ENCODE measurements around the gene EHD3.

EHD3 gene

DNA sequence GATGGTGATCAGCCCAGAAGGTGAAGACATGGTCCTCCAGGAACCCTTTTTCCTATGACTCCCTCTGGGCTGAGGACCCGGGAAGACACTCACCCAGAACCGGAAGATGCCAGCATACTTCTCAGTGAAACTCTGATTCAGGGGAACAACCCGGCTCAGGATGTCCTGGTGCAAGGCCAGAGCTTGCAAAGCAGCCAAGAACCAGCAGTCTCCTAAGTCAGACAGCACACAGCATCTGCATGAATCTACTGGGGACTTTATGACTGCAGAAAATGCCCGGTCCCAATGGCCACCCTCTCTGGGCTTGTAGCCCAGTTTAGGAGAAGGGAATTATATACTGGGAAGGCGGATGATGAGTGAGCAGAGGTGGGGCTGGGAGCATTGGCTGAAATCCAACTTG is 31.9 kb upstream of the EHD3 start:
- Histone ChIP-seq H3K4me3 (replicated peaks; ENCODE audit: insufficient read depth, low read length) (no peak overlapping the region), H3K27me3 (ENCODE audit: insufficient read depth, poor library complexity, severe bottlenecking) (no peaks in the 10 kb centered on the region), H3K27ac (replicated peaks) (no peak overlapping the region)
- no peak for DNase-seq (ENCODE audit: low read depth in 1 of 2, low spot score in 1 of 2)
- TF ChIP-seq SPI1 (IDR thresholded peaks at IDR 0.05; ENCODE audit: borderline replicate concordance, low read depth) = no peak
- no peak for TF ChIP-seq GABPA (IDR thresholded peaks at IDR 0.05; ENCODE audit: low read depth)
- TF ChIP-seq, protein P1, sequence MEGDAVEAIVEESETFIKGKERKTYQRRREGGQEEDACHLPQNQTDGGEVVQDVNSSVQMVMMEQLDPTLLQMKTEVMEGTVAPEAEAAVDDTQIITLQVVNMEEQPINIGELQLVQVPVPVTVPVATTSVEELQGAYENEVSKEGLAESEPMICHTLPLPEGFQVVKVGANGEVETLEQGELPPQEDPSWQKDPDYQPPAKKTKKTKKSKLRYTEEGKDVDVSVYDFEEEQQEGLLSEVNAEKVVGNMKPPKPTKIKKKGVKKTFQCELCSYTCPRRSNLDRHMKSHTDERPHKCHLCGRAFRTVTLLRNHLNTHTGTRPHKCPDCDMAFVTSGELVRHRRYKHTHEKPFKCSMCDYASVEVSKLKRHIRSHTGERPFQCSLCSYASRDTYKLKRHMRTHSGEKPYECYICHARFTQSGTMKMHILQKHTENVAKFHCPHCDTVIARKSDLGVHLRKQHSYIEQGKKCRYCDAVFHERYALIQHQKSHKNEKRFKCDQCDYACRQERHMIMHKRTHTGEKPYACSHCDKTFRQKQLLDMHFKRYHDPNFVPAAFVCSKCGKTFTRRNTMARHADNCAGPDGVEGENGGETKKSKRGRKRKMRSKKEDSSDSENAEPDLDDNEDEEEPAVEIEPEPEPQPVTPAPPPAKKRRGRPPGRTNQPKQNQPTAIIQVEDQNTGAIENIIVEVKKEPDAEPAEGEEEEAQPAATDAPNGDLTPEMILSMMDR (IDR thresholded peaks at IDR 0.05; ENCODE audit: insufficient read depth, low read length) = no peak
- TF ChIP-seq POLR2AphosphoS5 (IDR thresholded peaks at IDR 0.05; ENCODE audit: low read depth) = no peak
- TF ChIP-seq, protein P2, sequence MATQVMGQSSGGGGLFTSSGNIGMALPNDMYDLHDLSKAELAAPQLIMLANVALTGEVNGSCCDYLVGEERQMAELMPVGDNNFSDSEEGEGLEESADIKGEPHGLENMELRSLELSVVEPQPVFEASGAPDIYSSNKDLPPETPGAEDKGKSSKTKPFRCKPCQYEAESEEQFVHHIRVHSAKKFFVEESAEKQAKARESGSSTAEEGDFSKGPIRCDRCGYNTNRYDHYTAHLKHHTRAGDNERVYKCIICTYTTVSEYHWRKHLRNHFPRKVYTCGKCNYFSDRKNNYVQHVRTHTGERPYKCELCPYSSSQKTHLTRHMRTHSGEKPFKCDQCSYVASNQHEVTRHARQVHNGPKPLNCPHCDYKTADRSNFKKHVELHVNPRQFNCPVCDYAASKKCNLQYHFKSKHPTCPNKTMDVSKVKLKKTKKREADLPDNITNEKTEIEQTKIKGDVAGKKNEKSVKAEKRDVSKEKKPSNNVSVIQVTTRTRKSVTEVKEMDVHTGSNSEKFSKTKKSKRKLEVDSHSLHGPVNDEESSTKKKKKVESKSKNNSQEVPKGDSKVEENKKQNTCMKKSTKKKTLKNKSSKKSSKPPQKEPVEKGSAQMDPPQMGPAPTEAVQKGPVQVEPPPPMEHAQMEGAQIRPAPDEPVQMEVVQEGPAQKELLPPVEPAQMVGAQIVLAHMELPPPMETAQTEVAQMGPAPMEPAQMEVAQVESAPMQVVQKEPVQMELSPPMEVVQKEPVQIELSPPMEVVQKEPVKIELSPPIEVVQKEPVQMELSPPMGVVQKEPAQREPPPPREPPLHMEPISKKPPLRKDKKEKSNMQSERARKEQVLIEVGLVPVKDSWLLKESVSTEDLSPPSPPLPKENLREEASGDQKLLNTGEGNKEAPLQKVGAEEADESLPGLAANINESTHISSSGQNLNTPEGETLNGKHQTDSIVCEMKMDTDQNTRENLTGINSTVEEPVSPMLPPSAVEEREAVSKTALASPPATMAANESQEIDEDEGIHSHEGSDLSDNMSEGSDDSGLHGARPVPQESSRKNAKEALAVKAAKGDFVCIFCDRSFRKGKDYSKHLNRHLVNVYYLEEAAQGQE (IDR thresholded peaks at IDR 0.05; ENCODE audit: insufficient replicate concordance, low read depth) = no peak

DNA sequence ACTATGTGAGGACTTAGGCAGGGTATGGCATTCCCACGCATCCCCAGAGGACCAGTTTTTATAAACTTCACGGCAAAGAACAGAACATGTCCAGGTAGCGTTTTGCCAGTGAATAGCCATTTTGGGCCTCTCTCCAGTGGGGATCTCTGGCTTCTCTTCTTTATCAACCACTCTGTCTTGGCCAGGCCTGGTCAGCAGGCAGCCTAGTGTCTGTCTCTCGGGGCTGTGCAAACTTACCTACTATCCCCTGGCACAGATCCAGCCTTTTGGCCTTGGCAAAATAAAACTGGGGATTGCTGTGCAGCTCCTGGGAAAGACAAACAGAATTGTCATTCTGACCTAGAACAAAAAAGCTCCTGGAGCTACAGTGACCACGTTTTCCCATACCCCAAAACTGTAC is 31.1 kb upstream of the EHD3 start:
- H3K27me3 ChIP-seq (ENCODE audit: insufficient read depth, poor library complexity, severe bottlenecking) = no peaks in the 10 kb centered on the region
- no peak for TF ChIP-seq GABPA (IDR thresholded peaks at IDR 0.05; ENCODE audit: low read depth)
- TF ChIP-seq, protein P1 (IDR thresholded peaks at IDR 0.05; ENCODE audit: insufficient read depth, low read length) = no peak
- no peak for TF ChIP-seq SPI1 (IDR thresholded peaks at IDR 0.05; ENCODE audit: borderline replicate concordance, low read depth)
- no peak for TF ChIP-seq POLR2AphosphoS5 (IDR thresholded peaks at IDR 0.05; ENCODE audit: low read depth)
- TF ChIP-seq, protein P2 (IDR thresholded peaks at IDR 0.05; ENCODE audit: insufficient replicate concordance, low read depth) = no peak
- H3K27ac ChIP-seq (replicated peaks) = no peak overlapping the region
- DNase-seq (ENCODE audit: low read depth in 1 of 2, low spot score in 1 of 2) = no peak
- no peak overlapping the region for H3K4me3 ChIP-seq (replicated peaks; ENCODE audit: insufficient read depth, low read length)

DNA sequence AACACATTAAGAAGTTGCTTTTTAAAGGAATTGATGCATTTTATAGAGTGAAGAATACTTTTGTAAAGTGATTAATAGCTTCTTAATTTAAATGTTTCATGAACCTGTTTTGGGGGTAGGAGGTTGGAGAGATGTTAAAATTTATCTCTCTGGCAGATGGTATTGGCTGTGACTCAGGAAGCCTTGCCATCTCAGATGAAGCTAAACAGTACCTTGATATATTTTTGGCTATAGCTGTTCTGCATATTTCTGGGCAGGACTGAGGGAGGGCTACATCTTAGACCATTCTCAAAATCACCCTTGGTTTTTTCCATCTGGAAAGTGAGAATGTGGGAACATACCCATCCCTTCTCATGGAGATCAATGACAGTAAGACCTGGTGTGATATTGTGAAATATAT is 30.0 kb upstream of the EHD3 start:
- H3K4me3 ChIP-seq (replicated peaks; ENCODE audit: insufficient read depth, low read length) = no peak overlapping the region
- H3K27me3 ChIP-seq (ENCODE audit: insufficient read depth, poor library complexity, severe bottlenecking) = no peaks in the 10 kb centered on the region
- no peak for TF ChIP-seq POLR2AphosphoS5 (IDR thresholded peaks at IDR 0.05; ENCODE audit: low read depth)
- TF ChIP-seq, protein P2 (IDR thresholded peaks at IDR 0.05; ENCODE audit: insufficient replicate concordance, low read depth) = no peak
- TF ChIP-seq, protein P1 (IDR thresholded peaks at IDR 0.05; ENCODE audit: insufficient read depth, low read length) = no peak
- TF ChIP-seq GABPA (IDR thresholded peaks at IDR 0.05; ENCODE audit: low read depth) = no peak
- TF ChIP-seq SPI1 (IDR thresholded peaks at IDR 0.05; ENCODE audit: borderline replicate concordance, low read depth) = no peak
- DNase-seq (ENCODE audit: low read depth in 1 of 2, low spot score in 1 of 2) = no peak
- H3K27ac ChIP-seq (replicated peaks) = no peak overlapping the region
